ENCODE measurements around the gene SGPL1.

Gene SGPL1

DNA sequence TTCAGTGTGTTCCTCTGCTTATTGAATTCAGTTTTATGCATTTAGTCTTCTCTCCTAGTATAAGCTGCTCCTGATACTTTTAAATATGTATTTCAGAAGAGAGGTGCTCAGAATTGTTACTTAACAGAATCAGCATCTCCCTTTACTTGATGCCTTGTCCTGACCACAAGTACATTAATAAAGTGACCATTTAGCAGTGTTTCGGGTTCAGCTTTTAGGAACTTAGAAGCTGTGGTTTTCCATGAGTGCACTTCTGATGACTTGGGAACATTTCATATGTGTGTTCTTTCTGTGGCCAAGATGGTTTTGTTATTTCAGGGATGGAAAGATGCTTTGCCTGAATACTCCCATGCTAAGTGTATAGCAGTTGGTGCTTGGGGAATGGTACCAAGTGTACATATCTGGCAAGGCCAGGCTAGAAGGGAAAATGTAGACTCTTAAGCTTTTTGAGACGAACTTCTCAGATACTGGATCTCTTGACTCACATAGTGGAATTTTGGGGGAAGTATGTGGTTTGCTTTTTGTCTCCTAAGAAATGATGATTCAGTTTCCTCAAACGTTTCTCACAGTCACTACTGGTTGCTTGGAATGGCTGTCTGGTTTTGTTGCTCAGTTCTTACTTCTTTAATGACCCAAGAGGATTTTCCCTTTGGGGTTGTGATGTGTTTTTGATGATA is 17.2 kb downstream of the SGPL1 start:
- Histone ChIP-seq H3K4me3 (IDR thresholded peaks at IDR 0.05; ENCODE audit: insufficient read depth, low read depth, low read length) (no peak overlapping the region), H3K4me1 (ENCODE audit: low read depth, poor library complexity, severe bottlenecking) (no peaks in the 10 kb centered on the region), H4K20me1 (ENCODE audit: insufficient read depth) (no peaks in the 10 kb centered on the region), H2AFZ (ENCODE audit: low read depth) (no peak overlapping the region), H3K9ac (no peak overlapping the region), H3K4me2 (no peak overlapping the region), H3K27ac (no peak overlapping the region), H3K27me3 (ENCODE audit: insufficient read depth, low read depth) (no peaks in the 10 kb centered on the region), H3K79me2 (ENCODE audit: insufficient read depth, low read depth) (no peaks in the 10 kb centered on the region), H3K36me3 (ENCODE audit: insufficient read depth) (no peaks in the 10 kb centered on the region)
- TF ChIP-seq, protein P1, sequence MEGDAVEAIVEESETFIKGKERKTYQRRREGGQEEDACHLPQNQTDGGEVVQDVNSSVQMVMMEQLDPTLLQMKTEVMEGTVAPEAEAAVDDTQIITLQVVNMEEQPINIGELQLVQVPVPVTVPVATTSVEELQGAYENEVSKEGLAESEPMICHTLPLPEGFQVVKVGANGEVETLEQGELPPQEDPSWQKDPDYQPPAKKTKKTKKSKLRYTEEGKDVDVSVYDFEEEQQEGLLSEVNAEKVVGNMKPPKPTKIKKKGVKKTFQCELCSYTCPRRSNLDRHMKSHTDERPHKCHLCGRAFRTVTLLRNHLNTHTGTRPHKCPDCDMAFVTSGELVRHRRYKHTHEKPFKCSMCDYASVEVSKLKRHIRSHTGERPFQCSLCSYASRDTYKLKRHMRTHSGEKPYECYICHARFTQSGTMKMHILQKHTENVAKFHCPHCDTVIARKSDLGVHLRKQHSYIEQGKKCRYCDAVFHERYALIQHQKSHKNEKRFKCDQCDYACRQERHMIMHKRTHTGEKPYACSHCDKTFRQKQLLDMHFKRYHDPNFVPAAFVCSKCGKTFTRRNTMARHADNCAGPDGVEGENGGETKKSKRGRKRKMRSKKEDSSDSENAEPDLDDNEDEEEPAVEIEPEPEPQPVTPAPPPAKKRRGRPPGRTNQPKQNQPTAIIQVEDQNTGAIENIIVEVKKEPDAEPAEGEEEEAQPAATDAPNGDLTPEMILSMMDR (conservative IDR thresholded peaks at IDR 0.05; ENCODE audit: low read depth, low read length) = no peak

DNA sequence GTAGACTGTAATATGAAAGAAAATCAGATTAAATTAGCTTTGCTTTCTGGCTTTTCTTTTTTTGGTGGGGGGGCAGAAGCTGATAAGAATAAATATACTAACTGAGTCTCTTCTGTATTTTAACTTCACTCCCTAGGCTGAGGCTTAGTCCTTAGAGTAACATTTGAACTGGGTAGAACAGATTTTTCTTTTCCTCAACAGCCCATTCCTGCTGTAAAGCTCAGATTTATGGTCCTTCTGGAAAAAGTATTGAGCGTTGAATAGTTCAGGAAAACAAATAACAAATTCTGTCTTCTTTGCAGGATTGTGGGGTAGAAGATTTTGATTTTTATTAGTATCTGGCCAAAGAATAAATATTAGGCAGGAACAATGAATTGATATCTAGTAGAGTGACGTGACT is 17.9 kb downstream of the SGPL1 start:
- Histone ChIP-seq H4K20me1 (ENCODE audit: insufficient read depth) (no peaks in the 10 kb centered on the region), H2AFZ (ENCODE audit: low read depth) (no peak overlapping the region), H3K4me1 (ENCODE audit: low read depth, poor library complexity, severe bottlenecking) (no peaks in the 10 kb centered on the region), H3K79me2 (ENCODE audit: insufficient read depth, low read depth) (no peaks in the 10 kb centered on the region), H3K4me2 (no peak overlapping the region), H3K27me3 (ENCODE audit: insufficient read depth, low read depth) (no peaks in the 10 kb centered on the region), H3K36me3 (ENCODE audit: insufficient read depth) (no peaks in the 10 kb centered on the region), H3K4me3 (IDR thresholded peaks at IDR 0.05; ENCODE audit: insufficient read depth, low read depth, low read length) (no peak overlapping the region), H3K27ac (no peak overlapping the region), H3K9ac (no peak overlapping the region)
- TF ChIP-seq, protein P1 (conservative IDR thresholded peaks at IDR 0.05; ENCODE audit: low read depth, low read length) = no peak

DNA sequence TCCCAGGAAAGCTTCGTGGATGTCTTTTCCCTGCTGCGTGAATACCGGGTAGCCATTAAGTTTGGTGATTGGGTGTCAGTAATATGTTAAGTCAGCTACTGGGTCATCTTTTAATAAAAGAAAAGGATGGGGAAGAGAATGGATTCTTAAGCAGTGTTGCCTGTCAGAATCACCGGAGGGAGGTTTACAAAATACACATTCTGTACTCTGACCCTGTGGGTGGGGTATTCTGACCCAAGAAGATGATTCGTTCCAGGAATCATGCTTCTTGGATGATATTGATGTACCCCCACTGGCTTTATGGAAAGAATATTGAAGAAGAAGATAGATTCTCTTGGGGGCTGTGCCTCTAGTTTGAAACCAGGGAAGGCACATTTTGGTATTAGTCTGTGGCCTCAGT is 18.3 kb downstream of the SGPL1 start:
- H3K4me3 ChIP-seq (IDR thresholded peaks at IDR 0.05; ENCODE audit: insufficient read depth, low read depth, low read length) = no peak overlapping the region
- H3K4me1 ChIP-seq (ENCODE audit: low read depth, poor library complexity, severe bottlenecking) = no peaks in the 10 kb centered on the region
- H4K20me1 ChIP-seq (ENCODE audit: insufficient read depth) = no peaks in the 10 kb centered on the region
- no peaks in the 10 kb centered on the region for H3K79me2 ChIP-seq (ENCODE audit: insufficient read depth, low read depth)
- no peaks in the 10 kb centered on the region for H3K27me3 ChIP-seq (ENCODE audit: insufficient read depth, low read depth)
- H3K4me2 ChIP-seq = no peak overlapping the region
- no peaks in the 10 kb centered on the region for H3K36me3 ChIP-seq (ENCODE audit: insufficient read depth)
- H3K9ac ChIP-seq = no peak overlapping the region
- H2AFZ ChIP-seq (ENCODE audit: low read depth) = no peak overlapping the region
- TF ChIP-seq, protein P1 (conservative IDR thresholded peaks at IDR 0.05; ENCODE audit: low read depth, low read length) = no peak
- no peak overlapping the region for H3K27ac ChIP-seq

DNA sequence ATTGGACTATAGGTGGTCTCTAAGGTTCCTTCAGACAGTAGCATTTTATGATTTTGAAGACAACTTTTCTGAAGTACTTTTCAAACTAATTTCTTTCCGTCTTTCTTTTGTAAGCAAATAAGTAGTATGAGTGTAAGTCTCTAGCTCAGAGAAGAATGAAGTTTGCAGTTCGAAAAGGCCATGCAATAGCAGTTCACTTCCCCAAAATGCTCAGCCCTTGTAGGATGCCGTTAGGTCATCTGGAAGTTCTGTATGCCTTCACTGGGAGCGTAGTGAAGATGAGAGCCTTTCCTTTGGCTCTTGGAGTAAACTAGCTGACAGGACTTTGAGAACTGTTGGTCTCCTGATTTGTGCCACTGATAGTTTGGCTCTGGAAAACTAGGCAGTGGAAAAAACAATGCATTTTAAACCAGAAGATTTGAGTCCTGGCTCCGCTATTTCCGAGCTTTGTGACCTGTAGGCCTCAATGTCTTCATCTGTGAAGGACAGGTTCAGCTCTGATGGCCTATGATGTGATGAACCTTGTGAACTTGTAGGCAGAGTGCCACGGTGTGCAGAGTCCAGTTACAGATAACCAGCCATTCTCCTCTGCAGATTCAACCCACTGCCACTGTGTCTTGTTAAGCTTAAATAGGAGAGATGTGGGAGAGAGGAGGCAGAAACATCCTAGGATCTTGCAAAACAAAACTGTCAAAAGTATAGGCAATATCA is 18.8 kb downstream of the SGPL1 start:
- no peaks in the 10 kb centered on the region for H3K79me2 ChIP-seq (ENCODE audit: insufficient read depth, low read depth)

More for the DNA sequence above, 18.8 kb downstream of the SGPL1 start:
- Histone ChIP-seq H3K4me1 (ENCODE audit: low read depth, poor library complexity, severe bottlenecking) (no peaks in the 10 kb centered on the region), H3K4me3 (IDR thresholded peaks at IDR 0.05; ENCODE audit: insufficient read depth, low read depth, low read length) (no peak overlapping the region), H3K27me3 (ENCODE audit: insufficient read depth, low read depth) (no peaks in the 10 kb centered on the region), H3K27ac (no peak overlapping the region), H4K20me1 (ENCODE audit: insufficient read depth) (no peaks in the 10 kb centered on the region), H3K9ac (no peak overlapping the region), H3K36me3 (ENCODE audit: insufficient read depth) (no peaks in the 10 kb centered on the region), H2AFZ (ENCODE audit: low read depth) (no peak overlapping the region), H3K4me2 (no peak overlapping the region)
- TF ChIP-seq, protein P1 (conservative IDR thresholded peaks at IDR 0.05; ENCODE audit: low read depth, low read length) = no peak
